Stomach (tissue), 9 donors: ENCODE results near the gene LRP2BP. TPM values are rescaled to one million over a fixed set of nuclear protein-coding genes. Genes with fewer than 3 reads are reported as not detected.
A peak's percentile ranks its signal among the peaks of the same experiment; 100 is the strongest.

ENCODE experiments used
- DNase-seq, 2 donors: peaks; one replicate each; pipeline versions ENCODE4 v3.0.0 to v3.0.0-alpha.2; 2013 to 2019
- H3K27ac ChIP-seq, 5 donors: fragments of 200-600 bp in 4 of 5; sonication (generic) in 4 of 5; one replicate each; pipeline ENCODE4 v1.5.1; 2013 to 2019; ENCODE audit warnings: mild to moderate bottlenecking in 1 of 5, moderate library complexity in 1 of 5
- H3K27me3 ChIP-seq, 3 donors: fragments of 200-600 bp; sonication (generic); one replicate each; pipeline ENCODE4 v1.5.1; 2017 to 2019; ENCODE audit warnings: mixed run types in 1 of 3
- H3K36me3 ChIP-seq, 4 donors: fragments of 200-600 bp; sonication (generic); 1 replicate in 3 of 4; 2 replicates in 1 of 4; pipeline ENCODE4 v1.5.1; 2016 to 2019
- H3K4me1 ChIP-seq, 4 donors: fragments of 200-600 bp; sonication (generic); one replicate each; pipeline ENCODE4 v1.5.1; 2016 to 2019
- H3K4me3 ChIP-seq, 4 donors: fragments of 200-600 bp; sonication (generic) in 3 of 4; one replicate each; pipeline ENCODE4 v1.5.1; 2016 to 2019; ENCODE audit warnings: mild to moderate bottlenecking in 1 of 4
- H3K9me3 ChIP-seq, 4 donors: fragments of 200-600 bp; sonication (generic); one replicate each; pipeline ENCODE4 v1.5.1; 2016 to 2019
- CTCF ChIP-seq, 7 experiments: fragments of 450-650 bp in 4 of 7; fragments of 200-600 bp in 3 of 7; sonication (generic) in 3 of 7; IDR thresholded peaks; one replicate each; pipeline ENCODE4 v1.5.1; 2016 to 2019; ENCODE audit warnings: antibody characterized with exemption in 7 of 7, control low read depth in 2 of 7, mild to moderate bottlenecking in 1 of 7
- EP300 ChIP-seq: sonication (generic); formaldehyde crosslinking; IDR thresholded peaks from one replicate; pipeline ENCODE4 v1.6.1; 2017; ENCODE audit warnings: antibody characterized with exemption
- POLR2A ChIP-seq, 4 donors: fragments of 450-650 bp; IDR thresholded peaks; one replicate each; pipeline ENCODE4 v1.6.1; 2016; ENCODE audit warnings: antibody characterized with exemption in 4 of 4, control low read depth in 2 of 4, mild to moderate bottlenecking in 1 of 4, moderate library complexity in 1 of 4
- POLR2AphosphoS5 ChIP-seq, 3 donors: sonication (generic); formaldehyde crosslinking; IDR thresholded peaks; one replicate each; pipeline ENCODE4 v1.6.1; 2016; ENCODE audit warnings: antibody characterized with exemption in 3 of 3
- WGBS, 5 donors: extraction: QIAGEN DNeasy Blood & Tissue Kit in 3 of 5; methylation state at CpG; one replicate each; pipeline versions ENCODE4 v1.1.5 to v1.1.7; 2013 to 2018; 5-methylcytosine and 5-hydroxymethylcytosine counted together
- intact Hi-C: fragments of 100-400 bp; cut with DNase I; formaldehyde crosslinking; loops from one replicate; pipeline ENCODE4 v1.15.1; 2023; ENCODE audit warnings: low total_unique reads
- polyA plus RNA-seq, 3 donors: library from polyadenylated mRNA; stranded (reverse); fragments of 200-250 nt; gene quantifications; one replicate each; pipeline ENCODE4 v1.2.3, GENCODE V29; 2013
- total RNA-seq, 5 donors: library from RNA; depleted of rRNA; stranded (reverse); fragments of >200 nt; gene quantifications; one replicate each; pipeline versions ENCODE4 v1.1.0 to v1.2.3, GENCODE V29; 2014 to 2016
- donor health status: healthy with polysubstance abuse.
- donor health status: Bipolar disorder and iron deficiency.
- donor health status: healthy.

Gene LRP2BP
- total and polyA plus RNA-seq, 8 donors = 0.31 to 4.8 (median 0.45) TPM; not detected in 3

- DNase-seq = peak in 1 of 2 donors; percentile 46
- H3K27ac ChIP-seq = no peak overlapping the region
Measured at GRCh38 chr4:185384930-185385331, 10.8 kb downstream of the LRP2BP start.

GRCh38 chr4:185384061-185384460, 11.7 kb downstream of the LRP2BP start:
- 78 to 88% (median 81%) methylated on average over 2 of the region's 2 CpGs for WGBS, 5 donors
- H3K27ac ChIP-seq = peak overlapping the region in 4 of 5 donors; percentile 1 to 63 (median 46)

More at GRCh38 chr4:185384930-185385331, 10.8 kb downstream of the LRP2BP start:
- 23 to 46% (median 26%) methylated on average over 10 of the region's 10 CpGs for WGBS, 5 donors
- TF ChIP-seq POLR2A (IDR thresholded peaks at IDR 0.05) = no peak
- TF ChIP-seq POLR2AphosphoS5 (IDR thresholded peaks at IDR 0.05) = no peak
- Histone ChIP-seq H3K4me1 (peaks cover 0 to 19% (median 9%) of the 10 kb centered on the region in 4 donors), H3K27me3 (no peaks in the 10 kb centered on the region), H3K36me3 (no peaks in the 10 kb centered on the region), H3K4me3 (no peak overlapping the region), H3K9me3 (no peaks in the 10 kb centered on the region)
- intact Hi-C loops = no loop called here

GRCh38 chr4:185383451-185383850, 12.3 kb downstream of the LRP2BP start:
- TF ChIP-seq POLR2AphosphoS5 (IDR thresholded peaks at IDR 0.05) = peak in 2 of 3 donors; percentile 36 to 59
- no peak for TF ChIP-seq POLR2A (IDR thresholded peaks at IDR 0.05)
- Histone ChIP-seq H3K27me3 (no peaks in the 10 kb centered on the region), H3K4me3 (no peak overlapping the region), H3K27ac (peak overlapping the region in 4 of 5 donors; percentile 1 to 63 (median 51)), H3K36me3 (no peaks in the 10 kb centered on the region), H3K4me1 (peaks cover 0 to 19% (median 9%) of the 10 kb centered on the region in 4 donors), H3K9me3 (no peaks in the 10 kb centered on the region)
- intact Hi-C loops = no loop called here
- 33 to 66% (median 44%) methylated on average over 3 to 4 of the region's 4 CpGs for WGBS, 5 donors
- DNase-seq = peak; percentile 47 to 78

More at GRCh38 chr4:185384061-185384460, 11.7 kb downstream of the LRP2BP start:
- no peak for DNase-seq
- intact Hi-C loops = no loop called here
- Histone ChIP-seq H3K9me3 (no peaks in the 10 kb centered on the region), H3K36me3 (no peaks in the 10 kb centered on the region), H3K27me3 (no peaks in the 10 kb centered on the region), H3K4me1 (peaks cover 0 to 19% (median 9%) of the 10 kb centered on the region in 4 donors), H3K4me3 (no peak overlapping the region)
- TF ChIP-seq POLR2A (IDR thresholded peaks at IDR 0.05) (no peak), POLR2AphosphoS5 (IDR thresholded peaks at IDR 0.05) (no peak), EP300 (no peak), CTCF (IDR thresholded peaks at IDR 0.05) (no peak)

GRCh38 chr4:185382754-185383153, 13.0 kb downstream of the LRP2BP start:
- H3K36me3 ChIP-seq = no peaks in the 10 kb centered on the region
- H3K27ac ChIP-seq = no peak overlapping the region
- no peak for TF ChIP-seq EP300
- TF ChIP-seq CTCF (IDR thresholded peaks at IDR 0.05) = no peak
- no peaks in the 10 kb centered on the region for H3K9me3 ChIP-seq
- peaks cover 0 to 19% (median 9%) of the 10 kb centered on the region in 4 donors for H3K4me1 ChIP-seq
- intact Hi-C loops = no loop called here
- no peak for DNase-seq
- H3K4me3 ChIP-seq = no peak overlapping the region
- H3K27me3 ChIP-seq = no peaks in the 10 kb centered on the region

- no peaks in the 10 kb centered on the region for H3K9me3 ChIP-seq
- H3K27ac ChIP-seq = no peak overlapping the region
- intact Hi-C loops = no loop called here
- peaks cover 0 to 7% (median 0%) of the 10 kb centered on the region in 4 donors for H3K36me3 ChIP-seq
- WGBS, 5 donors = 55 to 64% (median 63%) methylated on average over 4 of the region's 4 CpGs
- no peak for DNase-seq
- no peak for TF ChIP-seq CTCF (IDR thresholded peaks at IDR 0.05)
- no peak for TF ChIP-seq POLR2A (IDR thresholded peaks at IDR 0.05)
- no peak overlapping the region for H3K4me3 ChIP-seq
- no peaks in the 10 kb centered on the region for H3K27me3 ChIP-seq
- H3K4me1 ChIP-seq = peaks cover 0 to 19% (median 9%) of the 10 kb centered on the region in 4 donors
Measured at GRCh38 chr4:185381288-185382196, 14.2 kb downstream of the LRP2BP start.
